ENCODE data around the gene C6. TPM values are rescaled to one million over a fixed set of nuclear protein-coding genes. Genes with fewer than 3 reads are reported as not detected.
"Not testable (repeated sequence)": the region's sequence is repeated elsewhere in the genome, so short reads cannot be mapped to it uniquely, and the experiment has no call there.

Gene C6
- total RNA-seq, 2 experiments from 2014 or later, result not detected

GRCh38 chr5:41193456-41194205 is 19.7 kb downstream of the C6 start:
- H3K36me3 Mint-ChIP-seq (ENCODE audit: low read depth), result no peaks in the 10 kb centered on the region
- DNase-seq, result no peak
- ChIA-PET CTCF (no interaction called here), POLR2A (no interaction called here)
- no peaks in the 10 kb centered on the region for H3K27me3 Mint-ChIP-seq
- no peak overlapping the region for H3K4me3 Mint-ChIP-seq
- H3K4me1 Mint-ChIP-seq, result no peaks in the 10 kb centered on the region
- H3K27ac Mint-ChIP-seq, result no peak overlapping the region
- H3K9me3 Mint-ChIP-seq, result no peaks in the 10 kb centered on the region

GRCh38 chr5:41191249-41191648 is 22.1 kb downstream of the C6 start:
- ChIA-PET POLR2A (no interaction called here), CTCF (no interaction called here)
- Mint-ChIP-seq H3K4me1 (no peaks in the 10 kb centered on the region), H3K36me3 (ENCODE audit: low read depth) (no peaks in the 10 kb centered on the region), H3K27me3 (no peaks in the 10 kb centered on the region), H3K4me3 (no peak overlapping the region), H3K27ac (no peak overlapping the region), H3K9me3 (no peaks in the 10 kb centered on the region)
- no peak for DNase-seq

GRCh38 chr5:41186143-41186542 is 27.2 kb downstream of the C6 start:
- no peak overlapping the region for H3K27ac Mint-ChIP-seq
- no peaks in the 10 kb centered on the region for H3K27me3 Mint-ChIP-seq
- ChIA-PET CTCF (no interaction called here), POLR2A (no interaction called here)
- no peak overlapping the region for H3K4me3 Mint-ChIP-seq
- no peaks in the 10 kb centered on the region for H3K9me3 Mint-ChIP-seq
- H3K36me3 Mint-ChIP-seq (ENCODE audit: low read depth), result no peaks in the 10 kb centered on the region
- no peaks in the 10 kb centered on the region for H3K4me1 Mint-ChIP-seq
- DNase-seq, result no peak

GRCh38 chr5:41183331-41183730 is 30.0 kb downstream of the C6 start:
- H3K4me3 Mint-ChIP-seq; POLR2A ChIA-PET; H3K4me1 Mint-ChIP-seq; CTCF ChIA-PET; H3K9me3 Mint-ChIP-seq; H3K27ac Mint-ChIP-seq; DNase-seq; H3K27me3 Mint-ChIP-seq; H3K36me3 Mint-ChIP-seq (ENCODE audit: low read depth): not testable (repeated sequence)

- POLR2A ChIA-PET, result no interaction called here
- H3K9me3 Mint-ChIP-seq, result no peaks in the 10 kb centered on the region
- H3K4me3 Mint-ChIP-seq, result no peak overlapping the region
- H3K27me3 Mint-ChIP-seq, result no peaks in the 10 kb centered on the region
- H3K4me1 Mint-ChIP-seq, result no peaks in the 10 kb centered on the region
- DNase-seq, result no peak
- H3K27ac Mint-ChIP-seq, result no peak overlapping the region
- CTCF ChIA-PET, result no interaction called here
- H3K36me3 Mint-ChIP-seq (ENCODE audit: low read depth), result no peaks in the 10 kb centered on the region
Measured at GRCh38 chr5:41182666-41183065, 30.7 kb downstream of the C6 start.

- Mint-ChIP-seq H3K9me3 (no peaks in the 10 kb centered on the region), H3K4me1 (no peaks in the 10 kb centered on the region), H3K27me3 (no peaks in the 10 kb centered on the region), H3K36me3 (ENCODE audit: low read depth) (no peaks in the 10 kb centered on the region), H3K4me3 (no peak overlapping the region), H3K27ac (no peak overlapping the region)
- no peak for DNase-seq
- POLR2A ChIA-PET, result no interaction called here
- CTCF ChIA-PET, result no interaction called here
Measured at GRCh38 chr5:41181691-41182564, 31.4 kb downstream of the C6 start.

- no peak overlapping the region for H3K4me3 Mint-ChIP-seq
- H3K9me3 Mint-ChIP-seq, result no peaks in the 10 kb centered on the region
- no peak overlapping the region for H3K27ac Mint-ChIP-seq
- ChIA-PET CTCF (no interaction called here), POLR2A (no interaction called here)
- H3K27me3 Mint-ChIP-seq, result no peaks in the 10 kb centered on the region
- H3K36me3 Mint-ChIP-seq (ENCODE audit: low read depth), result no peaks in the 10 kb centered on the region
- no peaks in the 10 kb centered on the region for H3K4me1 Mint-ChIP-seq
- DNase-seq, result no peak
Measured at GRCh38 chr5:41176952-41177351, 36.4 kb downstream of the C6 start.

DNA sequence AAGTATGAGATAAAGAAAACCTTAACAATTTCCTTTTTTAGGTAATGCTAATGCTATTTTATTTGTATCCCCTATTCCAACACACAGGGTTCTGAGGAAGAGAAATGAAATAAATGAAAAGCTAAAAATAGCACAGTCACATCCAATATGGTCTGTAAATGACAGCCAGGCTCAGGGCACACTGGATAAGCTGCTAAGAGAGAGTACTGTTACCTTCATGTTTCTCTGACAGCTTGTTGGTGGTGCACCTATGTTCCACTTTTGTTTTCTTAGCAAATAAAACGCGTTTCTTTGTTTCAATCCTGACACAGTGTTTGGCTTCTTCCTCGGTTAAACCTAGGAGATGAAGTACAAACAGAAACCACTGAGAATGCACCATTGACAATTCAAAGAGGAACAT is 41.3 kb downstream of the C6 start:
- Mint-ChIP-seq H3K27me3 (no peaks in the 10 kb centered on the region), H3K36me3 (ENCODE audit: low read depth) (no peaks in the 10 kb centered on the region), H3K27ac (no peak overlapping the region), H3K9me3 (no peaks in the 10 kb centered on the region), H3K4me3 (no peak overlapping the region), H3K4me1 (no peaks in the 10 kb centered on the region)
- ChIA-PET CTCF (no interaction called here), POLR2A (no interaction called here)
- DNase-seq, result no peak

DNA sequence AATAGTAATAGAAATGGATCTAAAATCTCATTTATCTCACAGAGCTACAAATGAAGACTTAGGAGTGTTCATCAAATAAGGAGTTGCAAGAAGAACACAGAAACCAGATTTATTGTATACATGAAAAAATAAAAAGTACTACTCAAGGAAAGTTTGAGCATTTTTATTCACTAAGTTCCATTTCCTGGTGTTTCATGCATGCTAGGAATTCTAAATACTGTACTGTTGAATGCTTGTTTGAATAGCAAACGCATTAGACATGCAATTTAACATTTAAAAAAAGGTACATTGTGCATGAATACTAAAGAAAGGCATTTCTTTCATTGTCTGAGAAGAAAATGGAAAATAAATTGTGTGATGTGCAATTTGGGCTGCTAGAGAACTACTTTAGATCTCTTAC is 52.1 kb downstream of the C6 start:
- ChIA-PET CTCF (no interaction called here), POLR2A (no interaction called here)
- H3K4me1 Mint-ChIP-seq, result no peaks in the 10 kb centered on the region
- no peaks in the 10 kb centered on the region for H3K9me3 Mint-ChIP-seq
- no peak overlapping the region for H3K4me3 Mint-ChIP-seq
- no peak for DNase-seq
- no peaks in the 10 kb centered on the region for H3K36me3 Mint-ChIP-seq (ENCODE audit: low read depth)
- H3K27ac Mint-ChIP-seq, result no peak overlapping the region
- no peaks in the 10 kb centered on the region for H3K27me3 Mint-ChIP-seq

- Mint-ChIP-seq H3K27me3 (peaks cover 2% of the 10 kb centered on the region), H3K36me3 (ENCODE audit: low read depth) (no peaks in the 10 kb centered on the region), H3K27ac (no peak overlapping the region), H3K4me1 (no peaks in the 10 kb centered on the region), H3K4me3 (no peak overlapping the region), H3K9me3 (no peaks in the 10 kb centered on the region)
- POLR2A ChIA-PET, result no interaction called here
- no peak for DNase-seq
- CTCF ChIA-PET, result no interaction called here
Measured at GRCh38 chr5:41157272-41157894, 55.9 kb downstream of the C6 start.

GRCh38 chr5:41156739-41157138 is 56.6 kb downstream of the C6 start:
- Mint-ChIP-seq H3K4me1 (no peaks in the 10 kb centered on the region), H3K9me3 (no peaks in the 10 kb centered on the region), H3K36me3 (ENCODE audit: low read depth) (no peaks in the 10 kb centered on the region), H3K4me3 (no peak overlapping the region), H3K27me3 (peaks cover 2% of the 10 kb centered on the region), H3K27ac (no peak overlapping the region)
- CTCF ChIA-PET, result no interaction called here
- POLR2A ChIA-PET, result no interaction called here
- no peak for DNase-seq

DNA sequence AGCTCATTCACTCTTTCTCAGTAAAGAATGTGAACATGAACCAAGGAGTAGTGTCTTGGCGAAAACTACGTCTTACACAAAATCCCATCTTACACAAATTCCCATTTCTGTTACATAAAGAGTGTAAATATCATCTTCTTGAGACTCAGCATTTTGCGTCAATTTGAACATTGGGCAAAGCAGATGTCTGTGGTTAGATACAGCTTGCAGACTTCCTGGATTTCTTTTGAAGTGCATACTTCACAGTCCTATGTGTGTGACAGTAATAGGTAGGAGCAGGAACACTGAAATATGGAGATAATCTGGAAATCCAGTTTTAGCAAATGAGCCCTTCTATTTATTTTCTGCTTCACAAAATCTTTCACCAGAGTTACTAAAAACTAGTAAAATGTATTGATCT is 58.8 kb downstream of the C6 start:
- Mint-ChIP-seq H3K27me3 (peaks cover 2% of the 10 kb centered on the region), H3K4me3 (no peak overlapping the region), H3K27ac (no peak overlapping the region), H3K36me3 (ENCODE audit: low read depth) (no peaks in the 10 kb centered on the region), H3K4me1 (no peaks in the 10 kb centered on the region), H3K9me3 (no peaks in the 10 kb centered on the region)
- CTCF ChIA-PET, result no interaction called here
- POLR2A ChIA-PET, result no interaction called here
- no peak for DNase-seq

DNA sequence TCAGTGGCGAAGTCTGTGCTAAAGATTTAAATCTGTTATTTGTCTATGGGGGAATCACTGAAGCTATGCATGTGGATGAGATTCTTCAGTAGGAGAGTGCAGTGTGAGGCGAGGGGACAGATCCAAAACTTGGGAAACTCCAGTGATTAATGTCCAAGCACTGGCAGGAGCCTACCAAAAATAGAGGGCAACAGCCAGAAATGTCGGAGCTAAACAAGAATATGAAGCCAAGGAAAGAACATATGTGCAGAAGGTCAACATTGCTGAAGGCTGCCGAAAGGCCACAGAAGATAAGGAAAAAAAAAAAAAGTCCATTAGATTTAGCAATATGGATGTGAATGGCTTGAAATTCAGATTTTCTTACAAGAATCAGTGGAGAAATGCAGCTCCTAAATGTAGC is 61.8 kb downstream of the C6 start:
- no peak for DNase-seq
- Mint-ChIP-seq H3K36me3 (ENCODE audit: low read depth) (no peaks in the 10 kb centered on the region), H3K27me3 (peaks cover 2% of the 10 kb centered on the region), H3K4me1 (no peaks in the 10 kb centered on the region), H3K4me3 (no peak overlapping the region), H3K27ac (no peak overlapping the region), H3K9me3 (no peaks in the 10 kb centered on the region)
- POLR2A ChIA-PET, result no interaction called here
- CTCF ChIA-PET, result interaction anchor here (1.5 kb wide), 1 partner anchor 23 kb away, joined by 3 read pairs; no protein-coding TSS in a partner anchor

GRCh38 chr5:41148448-41148847 is 64.9 kb downstream of the C6 start:
- no peak overlapping the region for H3K27ac Mint-ChIP-seq
- DNase-seq, result no peak
- POLR2A ChIA-PET, result no interaction called here
- no peaks in the 10 kb centered on the region for H3K9me3 Mint-ChIP-seq
- H3K4me1 Mint-ChIP-seq, result no peaks in the 10 kb centered on the region
- no peaks in the 10 kb centered on the region for H3K36me3 Mint-ChIP-seq (ENCODE audit: low read depth)
- H3K27me3 Mint-ChIP-seq, result peaks cover 2% of the 10 kb centered on the region
- no peak overlapping the region for H3K4me3 Mint-ChIP-seq
- CTCF ChIA-PET, result no interaction called here
